ENCODE results near the gene GSS.

The GSS gene

GRCh38 chr20:34942301-34942700 is 13.3 kb downstream of the GSS start:
- 91 to 96% methylated on average over 9 of the region's 9 CpGs for WGBS, 2 experiments (ENCODE audit: insufficient coverage in 2 of 2)
- H3K36me3 ChIP-seq (ENCODE audit: control insufficient read depth, insufficient read depth, low read length) = peaks cover 56% of the 10 kb centered on the region
- H3K27ac ChIP-seq (ENCODE audit: low read depth, low read length, severe bottlenecking) = no peak overlapping the region
- no peak overlapping the region for H3K4me3 ChIP-seq (ENCODE audit: extremely low read depth, insufficient read depth, low read length, poor library complexity, severe bottlenecking)
- no peaks in the 10 kb centered on the region for H3K9me3 ChIP-seq (ENCODE audit: control insufficient read depth, low read length)
- peaks cover 10% of the 10 kb centered on the region for H3K4me1 ChIP-seq (ENCODE audit: control insufficient read depth, insufficient read depth, low read length, poor library complexity, severe bottlenecking)

DNA sequence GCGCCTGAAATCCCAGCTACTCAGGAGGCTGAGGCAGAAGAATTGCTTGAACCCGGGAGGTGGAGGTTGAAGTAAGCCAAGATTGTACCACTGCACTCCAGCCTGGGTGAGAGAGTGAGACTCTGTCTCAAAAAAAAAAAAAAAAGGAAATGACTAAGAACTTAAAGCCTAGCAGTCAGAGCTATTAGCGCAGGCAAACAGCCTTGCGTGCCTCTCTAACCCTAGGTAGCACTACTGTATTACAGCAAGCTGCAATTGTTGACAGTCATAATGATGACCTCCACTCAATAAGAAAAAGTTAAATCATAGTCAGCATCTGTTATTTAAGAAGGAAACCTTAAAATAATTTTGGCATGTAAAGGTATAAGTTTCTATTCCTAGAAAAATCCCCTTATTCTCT is 14.4 kb downstream of the GSS start:
- peaks cover 10% of the 10 kb centered on the region for H3K4me1 ChIP-seq (ENCODE audit: control insufficient read depth, insufficient read depth, low read length, poor library complexity, severe bottlenecking)

GRCh38 chr20:34940081-34940481 is 15.5 kb downstream of the GSS start:
- H3K9me3 ChIP-seq (ENCODE audit: control insufficient read depth, low read length) = no peaks in the 10 kb centered on the region
- no peak overlapping the region for H3K27ac ChIP-seq (ENCODE audit: low read depth, low read length, severe bottlenecking)
- peaks cover 10% of the 10 kb centered on the region for H3K4me1 ChIP-seq (ENCODE audit: control insufficient read depth, insufficient read depth, low read length, poor library complexity, severe bottlenecking)
- H3K36me3 ChIP-seq (ENCODE audit: control insufficient read depth, insufficient read depth, low read length) = peaks cover 47% of the 10 kb centered on the region
- 100% methylated on average over 1 of the region's 1 CpG for WGBS, 2 experiments (ENCODE audit: insufficient coverage in 2 of 2)
- H3K4me3 ChIP-seq (ENCODE audit: extremely low read depth, insufficient read depth, low read length, poor library complexity, severe bottlenecking) = no peak overlapping the region

More for the DNA sequence above, 14.4 kb downstream of the GSS start:
- no peak overlapping the region for H3K4me3 ChIP-seq (ENCODE audit: extremely low read depth, insufficient read depth, low read length, poor library complexity, severe bottlenecking)
- H3K36me3 ChIP-seq (ENCODE audit: control insufficient read depth, insufficient read depth, low read length) = peaks cover 48% of the 10 kb centered on the region
- no peak overlapping the region for H3K27ac ChIP-seq (ENCODE audit: low read depth, low read length, severe bottlenecking)
- 93 to 96% methylated on average over 3 to 4 of the region's 4 CpGs for WGBS, 2 experiments (ENCODE audit: insufficient coverage in 2 of 2)
- H3K9me3 ChIP-seq (ENCODE audit: control insufficient read depth, low read length) = no peaks in the 10 kb centered on the region

GRCh38 chr20:34938466-34939163 is 17.0 kb downstream of the GSS start:
- no peak overlapping the region for H3K27ac ChIP-seq (ENCODE audit: low read depth, low read length, severe bottlenecking)
- H3K9me3 ChIP-seq (ENCODE audit: control insufficient read depth, low read length) = no peaks in the 10 kb centered on the region
- peaks cover 10% of the 10 kb centered on the region for H3K4me1 ChIP-seq (ENCODE audit: control insufficient read depth, insufficient read depth, low read length, poor library complexity, severe bottlenecking)
- H3K36me3 ChIP-seq (ENCODE audit: control insufficient read depth, insufficient read depth, low read length) = peaks cover 44% of the 10 kb centered on the region
- WGBS, 2 experiments (ENCODE audit: insufficient coverage in 2 of 2) = 89 to 97% methylated on average over 10 to 13 of the region's 14 CpGs
- no peak overlapping the region for H3K4me3 ChIP-seq (ENCODE audit: extremely low read depth, insufficient read depth, low read length, poor library complexity, severe bottlenecking)

- 97 to 100% methylated on average over 6 to 7 of the region's 7 CpGs for WGBS, 2 experiments (ENCODE audit: insufficient coverage in 2 of 2)
- Histone ChIP-seq H3K4me1 (ENCODE audit: control insufficient read depth, insufficient read depth, low read length, poor library complexity, severe bottlenecking) (no peaks in the 10 kb centered on the region), H3K27ac (ENCODE audit: low read depth, low read length, severe bottlenecking) (no peak overlapping the region), H3K4me3 (ENCODE audit: extremely low read depth, insufficient read depth, low read length, poor library complexity, severe bottlenecking) (no peak overlapping the region), H3K36me3 (ENCODE audit: control insufficient read depth, insufficient read depth, low read length) (peaks cover 52% of the 10 kb centered on the region), H3K9me3 (ENCODE audit: control insufficient read depth, low read length) (no peaks in the 10 kb centered on the region)
Measured at GRCh38 chr20:34931771-34932170, 23.8 kb downstream of the GSS start.

- H3K9me3 ChIP-seq (ENCODE audit: control insufficient read depth, low read length) = peaks cover under 1% of the 10 kb centered on the region
- no peak overlapping the region for H3K27ac ChIP-seq (ENCODE audit: low read depth, low read length, severe bottlenecking)
- WGBS, 2 experiments (ENCODE audit: insufficient coverage in 2 of 2) = 100% methylated on average over 1 of the region's 2 CpGs; no CpG with 5 or more reads in 1 of the 2 experiments
- H3K36me3 ChIP-seq (ENCODE audit: control insufficient read depth, insufficient read depth, low read length) = peaks cover 67% of the 10 kb centered on the region
- H3K4me1 ChIP-seq (ENCODE audit: control insufficient read depth, insufficient read depth, low read length, poor library complexity, severe bottlenecking) = no peaks in the 10 kb centered on the region
- H3K4me3 ChIP-seq (ENCODE audit: extremely low read depth, insufficient read depth, low read length, poor library complexity, severe bottlenecking) = no peak overlapping the region
Measured at GRCh38 chr20:34928411-34928810, 27.2 kb downstream of the GSS start.

DNA sequence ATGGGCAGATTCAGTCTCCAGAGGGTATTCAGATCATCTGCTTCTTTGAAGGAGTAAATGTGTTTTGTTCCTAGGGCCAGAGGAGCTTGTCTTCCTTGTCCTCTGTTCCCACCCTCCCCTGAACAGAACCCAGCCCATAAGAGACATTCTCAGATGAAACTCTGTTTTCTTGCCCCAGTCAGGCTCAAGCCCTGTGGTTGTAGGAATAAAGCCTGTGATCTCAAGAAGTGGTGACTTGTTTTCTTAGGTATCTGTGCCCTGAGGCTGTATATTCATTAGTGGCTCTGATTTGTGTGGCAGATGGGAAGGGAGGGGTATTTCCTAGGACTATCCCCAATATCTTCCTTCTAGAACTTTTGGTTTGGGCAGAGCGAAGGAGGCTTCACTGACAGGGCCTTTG is 27.9 kb downstream of the GSS start:
- WGBS, 2 experiments (ENCODE audit: insufficient coverage in 2 of 2) = no CpG with 5 or more reads among the region's 1 CpG
- H3K4me3 ChIP-seq (ENCODE audit: extremely low read depth, insufficient read depth, low read length, poor library complexity, severe bottlenecking) = no peak overlapping the region
- peaks cover 8% of the 10 kb centered on the region for H3K9me3 ChIP-seq (ENCODE audit: control insufficient read depth, low read length)
- peaks cover 74% of the 10 kb centered on the region for H3K36me3 ChIP-seq (ENCODE audit: control insufficient read depth, insufficient read depth, low read length)
- no peaks in the 10 kb centered on the region for H3K4me1 ChIP-seq (ENCODE audit: control insufficient read depth, insufficient read depth, low read length, poor library complexity, severe bottlenecking)
- H3K27ac ChIP-seq (ENCODE audit: low read depth, low read length, severe bottlenecking) = no peak overlapping the region

- Histone ChIP-seq H3K4me3 (ENCODE audit: extremely low read depth, insufficient read depth, low read length, poor library complexity, severe bottlenecking) (no peak overlapping the region), H3K4me1 (ENCODE audit: control insufficient read depth, insufficient read depth, low read length, poor library complexity, severe bottlenecking) (no peaks in the 10 kb centered on the region), H3K9me3 (ENCODE audit: control insufficient read depth, low read length) (peaks cover 11% of the 10 kb centered on the region), H3K36me3 (ENCODE audit: control insufficient read depth, insufficient read depth, low read length) (peaks cover 85% of the 10 kb centered on the region), H3K27ac (ENCODE audit: low read depth, low read length, severe bottlenecking) (no peak overlapping the region)
- WGBS, 2 experiments (ENCODE audit: insufficient coverage in 2 of 2) = no CpG with 5 or more reads among the region's 1 CpG
Measured at GRCh38 chr20:34926581-34926980, 29.0 kb downstream of the GSS start.

GRCh38 chr20:34925981-34926380 is 29.6 kb downstream of the GSS start:
- Histone ChIP-seq H3K4me3 (ENCODE audit: extremely low read depth, insufficient read depth, low read length, poor library complexity, severe bottlenecking) (no peak overlapping the region), H3K36me3 (ENCODE audit: control insufficient read depth, insufficient read depth, low read length) (peaks cover 89% of the 10 kb centered on the region), H3K27ac (ENCODE audit: low read depth, low read length, severe bottlenecking) (no peak overlapping the region), H3K9me3 (ENCODE audit: control insufficient read depth, low read length) (peaks cover 11% of the 10 kb centered on the region), H3K4me1 (ENCODE audit: control insufficient read depth, insufficient read depth, low read length, poor library complexity, severe bottlenecking) (no peaks in the 10 kb centered on the region)
- WGBS, 2 experiments (ENCODE audit: insufficient coverage in 2 of 2) = 86% methylated on average over 1 of the region's 1 CpG; no CpG with 5 or more reads in 1 of the 2 experiments

- no peak overlapping the region for H3K4me3 ChIP-seq (ENCODE audit: extremely low read depth, insufficient read depth, low read length, poor library complexity, severe bottlenecking)
- peaks cover 11% of the 10 kb centered on the region for H3K9me3 ChIP-seq (ENCODE audit: control insufficient read depth, low read length)
- H3K4me1 ChIP-seq (ENCODE audit: control insufficient read depth, insufficient read depth, low read length, poor library complexity, severe bottlenecking) = no peaks in the 10 kb centered on the region
- H3K36me3 ChIP-seq (ENCODE audit: control insufficient read depth, insufficient read depth, low read length) = peaks cover 89% of the 10 kb centered on the region
- no peak overlapping the region for H3K27ac ChIP-seq (ENCODE audit: low read depth, low read length, severe bottlenecking)
- 95 to 100% methylated on average over 1 to 2 of the region's 3 CpGs for WGBS, 2 experiments (ENCODE audit: insufficient coverage in 2 of 2)
Measured at GRCh38 chr20:34925341-34925740, 30.3 kb downstream of the GSS start.

DNA sequence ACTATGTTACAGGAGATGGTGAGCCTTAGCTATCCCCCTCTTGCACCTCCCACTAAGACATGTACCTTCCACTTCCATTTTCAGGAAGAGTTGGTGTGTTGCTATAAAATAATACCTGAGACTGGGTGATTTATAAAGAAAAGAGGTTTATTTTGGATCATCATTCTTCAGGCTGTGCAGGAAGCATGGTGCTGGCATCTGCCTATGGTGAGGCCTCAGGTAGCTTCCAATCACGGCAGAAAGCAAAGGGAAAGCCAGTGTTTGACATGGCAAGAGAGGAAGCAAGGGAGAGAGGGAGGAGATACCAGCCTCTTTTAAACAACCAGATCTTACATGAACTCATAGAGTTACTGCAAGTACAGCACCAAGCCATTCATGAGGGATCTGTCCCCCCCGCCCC is 32.2 kb downstream of the GSS start:
- Histone ChIP-seq H3K4me1 (ENCODE audit: control insufficient read depth, insufficient read depth, low read length, poor library complexity, severe bottlenecking) (no peaks in the 10 kb centered on the region), H3K27ac (ENCODE audit: low read depth, low read length, severe bottlenecking) (no peak overlapping the region), H3K9me3 (ENCODE audit: control insufficient read depth, low read length) (peaks cover 11% of the 10 kb centered on the region), H3K36me3 (ENCODE audit: control insufficient read depth, insufficient read depth, low read length) (peaks cover 92% of the 10 kb centered on the region), H3K4me3 (ENCODE audit: extremely low read depth, insufficient read depth, low read length, poor library complexity, severe bottlenecking) (no peak overlapping the region)
- WGBS, 2 experiments (ENCODE audit: insufficient coverage in 2 of 2) = 100% methylated on average over 1 of the region's 2 CpGs; no CpG with 5 or more reads in 1 of the 2 experiments
